Prostate gland (tissue), 2 donors: ENCODE data around the gene CES3.

ENCODE experiments used
- POLR2A ChIP-seq: fragments of 450-650 bp; IDR thresholded peaks from one replicate; pipeline ENCODE4 v1.6.1; 2016; ENCODE audit warnings: antibody characterized with exemption, mild to moderate bottlenecking
- TF ChIP-seq, protein P1 (sequence below), 4 experiments: fragments of 200-600 bp in 2 of 4; fragments of 450-650 bp in 2 of 4; sonication (generic) in 2 of 4; IDR thresholded peaks; 1 replicate in 3 of 4; 2 replicates in 1 of 4; pipeline ENCODE4 v1.5.1; 2016 to 2019; ENCODE audit warnings: antibody characterized with exemption in 4 of 4, mild to moderate bottlenecking in 2 of 4, moderate library complexity in 2 of 4

GRCh38 chr16:66918355-66918754, 42.7 kb upstream of the CES3 start:
- TF ChIP-seq, protein P1, sequence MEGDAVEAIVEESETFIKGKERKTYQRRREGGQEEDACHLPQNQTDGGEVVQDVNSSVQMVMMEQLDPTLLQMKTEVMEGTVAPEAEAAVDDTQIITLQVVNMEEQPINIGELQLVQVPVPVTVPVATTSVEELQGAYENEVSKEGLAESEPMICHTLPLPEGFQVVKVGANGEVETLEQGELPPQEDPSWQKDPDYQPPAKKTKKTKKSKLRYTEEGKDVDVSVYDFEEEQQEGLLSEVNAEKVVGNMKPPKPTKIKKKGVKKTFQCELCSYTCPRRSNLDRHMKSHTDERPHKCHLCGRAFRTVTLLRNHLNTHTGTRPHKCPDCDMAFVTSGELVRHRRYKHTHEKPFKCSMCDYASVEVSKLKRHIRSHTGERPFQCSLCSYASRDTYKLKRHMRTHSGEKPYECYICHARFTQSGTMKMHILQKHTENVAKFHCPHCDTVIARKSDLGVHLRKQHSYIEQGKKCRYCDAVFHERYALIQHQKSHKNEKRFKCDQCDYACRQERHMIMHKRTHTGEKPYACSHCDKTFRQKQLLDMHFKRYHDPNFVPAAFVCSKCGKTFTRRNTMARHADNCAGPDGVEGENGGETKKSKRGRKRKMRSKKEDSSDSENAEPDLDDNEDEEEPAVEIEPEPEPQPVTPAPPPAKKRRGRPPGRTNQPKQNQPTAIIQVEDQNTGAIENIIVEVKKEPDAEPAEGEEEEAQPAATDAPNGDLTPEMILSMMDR (IDR thresholded peaks at IDR 0.05): no peak
- no peak for TF ChIP-seq POLR2A
